ENCODE results near the gene LGMN.

The LGMN gene

DNA sequence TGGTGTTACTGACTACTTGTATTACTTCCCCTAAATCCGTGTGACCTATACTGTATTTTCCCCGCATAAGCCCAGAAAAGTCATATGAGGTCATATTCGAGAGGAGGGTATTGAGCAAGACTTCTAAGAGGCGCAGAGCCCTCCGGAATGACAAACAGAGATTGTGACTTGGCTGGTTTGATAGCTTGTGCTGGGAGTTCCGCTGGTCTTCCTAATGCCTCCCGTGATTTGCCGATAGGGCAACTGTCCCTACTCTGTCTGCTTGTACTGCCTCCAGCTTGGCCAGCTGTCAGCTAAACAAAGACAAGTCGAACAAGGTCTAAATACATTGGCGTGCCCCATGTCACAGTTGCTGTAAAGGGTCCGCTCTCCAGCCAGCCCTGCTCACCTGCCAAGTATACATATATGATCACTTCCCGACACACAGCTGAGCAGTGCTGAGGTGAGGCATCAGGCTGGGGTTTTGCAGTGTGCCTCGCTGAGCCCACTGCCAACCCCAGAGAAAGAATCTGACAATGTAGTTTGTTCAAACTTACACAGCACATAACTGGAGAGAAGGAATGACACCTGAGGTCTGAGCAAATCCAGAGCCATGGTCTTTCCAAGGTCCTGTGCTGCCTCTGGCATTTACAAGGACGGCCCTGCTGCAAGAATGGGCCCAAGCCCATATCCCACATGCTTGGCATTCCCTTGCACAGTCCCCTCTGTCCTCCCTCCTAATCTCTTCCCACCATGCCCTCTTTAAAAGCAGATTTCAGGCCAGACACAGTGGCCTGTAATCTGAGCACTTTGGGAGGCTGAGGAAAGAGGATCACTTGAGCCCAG, 23.7 kb downstream of the LGMN start:
- DNase-seq: no peak

DNA sequence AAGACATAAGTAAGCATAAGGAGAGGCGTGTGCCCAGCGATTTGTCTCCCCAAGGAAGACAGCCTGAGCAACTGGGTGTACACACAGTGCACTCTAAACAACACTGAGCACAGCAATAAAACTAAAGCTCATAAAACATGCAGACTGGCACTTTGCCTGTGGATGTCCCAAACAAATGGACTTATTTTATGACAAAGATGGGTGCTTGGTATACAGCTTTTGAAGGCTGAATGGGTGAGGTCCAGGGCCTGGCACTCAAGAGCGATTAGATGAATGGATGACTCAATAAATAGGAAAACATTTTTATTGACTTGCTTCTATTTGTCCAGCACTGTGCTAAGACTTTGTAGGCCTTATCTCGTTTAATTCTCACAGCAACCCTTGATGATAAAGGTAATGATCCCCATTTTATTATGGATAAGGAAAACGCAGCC, 28.5 kb downstream of the LGMN start:
- no peak for DNase-seq

- no peak for DNase-seq
Observed at GRCh38 chr14:92719421-92719820, 29.0 kb downstream of the LGMN start.

GRCh38 chr14:92718664-92719063, 29.8 kb downstream of the LGMN start:
- no peak for DNase-seq

DNA sequence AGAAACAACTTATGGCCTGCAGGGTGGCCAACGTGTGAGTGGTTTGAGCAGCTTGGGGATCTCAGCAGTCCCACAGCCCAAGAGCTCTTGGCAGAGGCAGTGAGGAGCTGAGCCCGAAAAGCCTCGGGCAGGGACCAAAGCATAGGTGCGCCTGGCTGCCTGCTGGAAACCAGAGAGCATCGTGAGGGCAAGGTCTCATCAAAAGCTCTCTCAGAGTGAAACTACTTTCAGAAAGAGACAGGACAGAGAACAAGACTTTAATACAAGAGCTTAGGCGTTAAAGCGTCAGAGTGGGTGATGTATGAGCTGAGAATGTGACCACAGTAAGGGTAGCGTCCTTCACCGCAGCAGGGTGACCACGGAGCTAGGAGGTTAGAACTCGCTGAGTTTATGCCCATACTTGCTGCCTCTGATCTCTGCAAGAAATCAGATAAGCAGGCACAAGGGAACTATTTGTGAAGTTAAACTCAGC, 30.8 kb downstream of the LGMN start:
- no peak for DNase-seq

DNA sequence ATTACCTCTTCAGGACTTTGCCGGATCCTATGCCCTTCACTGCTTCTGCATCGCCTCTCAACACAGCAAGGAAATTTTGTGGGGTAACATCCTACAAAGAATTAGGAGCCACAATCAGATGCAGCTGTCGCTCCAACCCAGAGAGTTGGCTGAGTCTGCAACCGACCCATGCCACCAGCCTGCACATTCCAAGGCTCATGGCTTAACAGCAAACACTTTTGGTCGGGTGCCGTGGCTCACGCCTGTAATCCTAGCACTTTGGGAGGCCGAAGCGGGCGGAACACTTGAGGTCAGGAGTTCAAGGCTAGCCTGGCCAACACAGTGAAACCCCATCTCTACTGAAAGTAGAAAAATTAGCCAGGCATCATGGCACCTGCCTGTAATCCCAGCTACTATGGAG, 32.3 kb downstream of the LGMN start:
- DNase-seq: no peak

GRCh38 chr14:92714739-92715307, 33.6 kb downstream of the LGMN start:
- DNase-seq: peak; percentile 48

DNA sequence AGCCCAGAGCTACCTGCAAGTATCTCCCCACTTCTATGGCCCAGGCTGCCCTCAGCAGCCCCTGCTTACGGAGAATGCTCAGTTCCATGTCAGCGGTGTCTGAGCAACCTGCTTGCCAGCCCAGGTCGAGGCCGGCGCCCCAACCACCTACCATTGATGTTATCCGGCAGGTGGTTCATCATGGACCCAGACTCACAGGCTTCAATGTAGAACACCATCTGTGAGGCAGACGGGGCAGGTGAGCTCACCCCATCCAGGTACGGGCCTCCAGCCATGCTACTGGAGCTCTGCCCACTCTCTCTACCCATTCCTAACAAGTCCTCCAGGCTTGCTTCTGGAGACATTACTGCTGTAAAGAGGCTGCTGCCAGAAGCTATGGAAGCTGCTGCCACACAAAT, 35.8 kb downstream of the LGMN start:
- DNase-seq: no peak

DNA sequence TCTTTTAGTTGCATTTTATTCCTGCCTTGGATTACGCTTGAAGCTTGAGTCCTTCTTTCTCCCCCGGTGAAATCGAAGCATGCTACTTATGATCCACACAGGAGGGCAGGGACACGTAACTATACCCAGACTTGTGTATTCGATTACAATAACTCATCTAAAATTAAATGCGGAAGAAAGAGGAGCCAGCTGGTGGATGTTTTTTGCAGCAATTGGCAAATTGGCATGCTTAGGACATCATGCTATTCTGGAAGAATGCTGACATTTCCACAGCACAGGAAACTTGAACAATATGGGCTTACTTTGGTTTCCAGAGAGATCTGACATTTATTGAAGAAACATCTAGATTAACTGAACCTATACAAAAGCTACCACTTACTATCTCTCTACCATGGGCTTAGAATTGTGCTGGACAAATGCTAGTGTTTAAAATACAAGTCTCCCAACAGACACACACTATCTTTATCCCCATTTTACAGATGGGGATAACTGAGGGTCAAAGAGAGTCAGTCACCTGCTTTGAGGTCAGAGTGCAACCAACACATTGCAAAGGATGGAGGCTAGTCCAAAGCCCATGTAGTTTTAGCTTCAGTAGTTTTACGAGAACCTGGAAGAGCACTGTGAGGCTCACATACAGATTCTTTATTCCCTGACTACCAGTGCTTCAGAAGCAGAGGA, 36.3 kb downstream of the LGMN start:
- no peak for DNase-seq

- no peak for DNase-seq
Observed at GRCh38 chr14:92710001-92710341, 38.5 kb downstream of the LGMN start.

GRCh38 chr14:92709340-92710000, 39.0 kb downstream of the LGMN start:
- DNase-seq: no peak

- DNase-seq: no peak
Observed at GRCh38 chr14:92706386-92706785, 42.0 kb downstream of the LGMN start.

GRCh38 chr14:92704821-92705220, 43.6 kb downstream of the LGMN start:
- DNase-seq: no peak

GRCh38 chr14:92704036-92704804, 44.2 kb downstream of the LGMN start:
- no peak for DNase-seq

DNA sequence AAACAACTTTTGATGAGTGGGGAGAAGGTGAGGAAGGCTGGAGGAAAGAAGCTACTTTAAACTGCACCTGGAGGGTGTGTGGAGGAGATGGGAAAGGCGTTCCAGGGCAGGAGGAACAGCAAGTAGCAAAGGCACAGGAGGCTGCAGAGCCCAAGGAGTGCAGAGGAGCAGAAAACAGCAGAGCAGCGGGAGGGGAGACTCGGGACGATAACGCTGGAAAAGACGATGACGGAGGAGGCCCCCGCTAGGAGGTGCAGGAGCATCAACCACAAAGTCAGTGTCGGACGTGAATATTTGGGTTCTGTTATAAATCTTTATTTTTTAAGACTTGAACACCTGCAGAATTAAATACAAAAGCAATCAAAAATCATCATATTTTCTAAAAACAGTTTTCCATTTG, 44.9 kb downstream of the LGMN start:
- no peak for DNase-seq

DNA sequence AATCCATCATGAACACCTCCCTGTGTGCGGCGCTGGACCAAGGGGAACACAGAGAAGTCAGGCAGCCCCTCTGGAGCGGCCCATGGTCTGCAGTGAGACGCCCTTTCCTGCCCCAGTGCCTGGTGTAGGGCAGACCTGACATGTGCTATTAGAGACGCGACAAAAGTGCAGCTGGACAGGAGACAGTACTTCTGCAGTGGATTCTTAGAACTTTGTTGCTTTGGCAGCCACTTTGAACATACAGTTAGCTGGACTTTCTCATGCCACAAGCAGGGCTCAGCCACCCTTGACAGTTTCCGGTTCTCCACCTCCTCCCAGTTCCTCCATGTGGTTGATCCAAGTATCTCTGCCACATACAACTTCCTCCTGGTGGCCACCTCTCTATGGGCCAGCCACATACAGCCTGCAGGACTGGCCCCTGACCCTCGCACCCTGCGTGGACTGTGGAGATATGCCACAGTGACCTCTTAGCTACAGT, 45.9 kb downstream of the LGMN start:
- no peak for DNase-seq

DNA sequence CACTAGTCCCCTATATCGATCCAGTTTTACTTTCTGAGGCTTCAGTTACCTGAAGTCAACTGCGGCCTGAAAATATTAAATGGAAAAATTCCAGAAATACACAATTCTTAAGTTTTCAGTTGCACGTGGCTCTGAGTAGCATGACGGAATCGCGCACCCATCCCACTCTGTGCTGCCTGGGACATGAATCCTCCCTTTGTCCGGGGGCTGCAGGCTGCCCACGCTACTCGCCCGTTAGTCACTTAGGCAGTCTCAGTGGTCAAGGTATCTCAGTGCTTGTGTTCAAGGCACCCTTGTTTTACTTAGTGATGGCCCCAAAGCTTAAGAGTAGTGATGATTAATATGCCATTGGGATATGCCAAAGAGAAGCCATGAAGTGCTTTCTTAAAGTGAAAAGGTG, 46.6 kb downstream of the LGMN start:
- DNase-seq: no peak

- DNase-seq: no peak
Observed at GRCh38 chr14:92698393-92698792, 50.0 kb downstream of the LGMN start.

- no peak for DNase-seq
Observed at GRCh38 chr14:92696366-92696765, 52.1 kb downstream of the LGMN start.

DNA sequence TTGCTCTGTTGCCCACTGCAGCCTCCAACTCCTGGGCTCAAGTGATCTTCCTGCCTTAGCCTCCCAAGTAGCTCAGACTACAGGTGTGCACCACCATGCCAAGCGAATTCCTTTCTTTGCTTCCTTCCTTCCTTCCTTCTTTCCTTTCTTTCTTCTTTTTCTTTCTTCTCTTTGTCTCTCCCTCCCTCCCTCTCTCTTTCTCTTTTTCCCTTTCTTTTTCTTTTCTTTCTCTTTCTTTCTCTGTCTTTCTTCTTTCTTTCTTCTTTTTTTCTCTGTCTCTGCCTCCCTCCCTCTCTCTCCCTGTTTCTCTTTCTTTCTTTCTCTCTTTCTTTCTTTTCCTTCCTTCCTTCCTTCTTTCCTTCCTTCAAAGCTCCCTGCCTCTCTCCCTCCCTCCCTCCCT, 52.9 kb downstream of the LGMN start:
- DNase-seq: no peak

- no peak for DNase-seq
Observed at GRCh38 chr14:92694807-92695206, 53.6 kb downstream of the LGMN start.

- peak; percentile 56 for DNase-seq
Observed at GRCh38 chr14:92693998-92694795, 54.2 kb downstream of the LGMN start.

Data from NCI-H1092 (cell line).